Activated B cell treated with CpG ODN at 0.5 μM for 24 hours (primary cell): ENCODE results near the gene GGA1. TPM values are rescaled to one million over a fixed set of nuclear protein-coding genes. Genes with fewer than 3 reads are reported as not detected.

Experiments
- ATAC-seq: fragments of 200-7000 bp; cut with Tn5 transposase; one replicate; pipeline ENCODE4 v1.10.0; 2021; ENCODE audit warnings: low read depth, mild to moderate bottlenecking, moderate library complexity
- CTCF ChIA-PET: fragments of 350-600 bp; sonication (Branson Sonifier 250); formaldehyde crosslinking; loops from one replicate; lab custom pipeline; 2021; ENCODE audit warnings: antibody characterized with exemption; lab: Charles Lee
- POLR2A ChIA-PET: fragments of 350-600 bp; sonication (Branson Sonifier 250); formaldehyde crosslinking; loops from one replicate; lab custom pipeline; 2021; ENCODE audit warnings: antibody characterized with exemption; lab: Charles Lee
- DNase-seq: peaks from one replicate; pipeline ENCODE4 v3.0.0; 2022
- H3K27ac Mint-ChIP-seq: one replicate; pipeline ENCODE4 v1.8.0; 2020; ENCODE audit warnings: mixed read lengths
- H3K27me3 Mint-ChIP-seq: one replicate; pipeline ENCODE4 v1.8.0; 2021; ENCODE audit warnings: mixed read lengths
- H3K36me3 Mint-ChIP-seq: one replicate; pipeline ENCODE4 v1.8.0; 2021; ENCODE audit warnings: low read depth, mixed read lengths
- H3K4me1 Mint-ChIP-seq: one replicate; pipeline ENCODE4 v1.8.0; 2021; ENCODE audit warnings: mixed read lengths
- H3K4me3 Mint-ChIP-seq: one replicate; pipeline ENCODE4 v1.8.0; 2020; ENCODE audit warnings: mild to moderate bottlenecking, mixed read lengths
- H3K9me3 Mint-ChIP-seq: one replicate; pipeline ENCODE4 v1.8.0; 2020; ENCODE audit warnings: mixed read lengths
- intact Hi-C: fragments of 100-400 bp; cut with micrococcal nuclease; formaldehyde crosslinking; loops from one replicate; pipeline ENCODE4 v1.15.1; 2024
- total RNA-seq: library from RNA; stranded (reverse); gene quantifications from 2 replicates; pipeline ENCODE4 v1.2.3, GENCODE V29; 2022
- TF ChIP-seq, protein P1 (sequence below): fragments of 200-600 bp; IDR thresholded peaks from one replicate; pipeline ENCODE4 v1.8.0; 2022; ENCODE audit warnings: antibody characterized with exemption, mild to moderate bottlenecking

Gene GGA1
- total RNA-seq, 1 donor from 2014 or later = 126 TPM

DNA sequence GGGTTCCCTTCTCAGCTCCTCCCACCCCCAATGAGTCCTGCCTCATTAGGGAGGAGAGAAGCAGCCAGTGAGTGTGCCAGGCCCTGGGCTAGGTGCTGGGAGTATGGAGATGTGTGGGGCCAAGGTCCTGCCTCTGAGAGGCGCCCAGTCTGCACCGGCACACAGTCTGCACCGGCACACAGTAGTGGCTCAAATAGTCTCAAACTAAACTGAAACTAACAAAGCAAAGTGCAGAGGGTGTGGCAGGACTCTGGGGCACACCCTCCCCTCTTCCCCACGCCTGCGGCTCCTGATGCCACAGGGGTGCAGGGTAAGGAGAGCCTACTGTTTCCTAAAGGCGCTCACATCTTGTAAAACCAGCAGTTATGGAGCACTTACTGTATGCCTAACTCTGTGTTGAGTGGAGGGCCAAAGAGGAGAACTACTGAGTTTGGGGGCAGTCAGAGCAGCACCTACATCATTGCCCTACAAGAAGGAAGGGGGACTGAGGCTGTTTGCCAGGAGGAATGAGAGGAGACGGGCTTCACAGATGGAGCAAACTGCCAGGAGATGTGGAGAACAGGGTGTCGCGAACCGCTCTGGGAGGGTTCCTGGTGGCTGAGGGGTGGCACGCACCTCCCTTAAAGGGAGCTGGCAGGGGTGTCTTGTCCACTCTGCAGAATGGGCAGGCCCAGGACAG, 29.9 kb downstream of the GGA1 start:
- no peaks in the 10 kb centered on the region for H3K27me3 Mint-ChIP-seq
- H3K36me3 Mint-ChIP-seq = peaks cover 17% of the 10 kb centered on the region
- TF ChIP-seq, protein P1, sequence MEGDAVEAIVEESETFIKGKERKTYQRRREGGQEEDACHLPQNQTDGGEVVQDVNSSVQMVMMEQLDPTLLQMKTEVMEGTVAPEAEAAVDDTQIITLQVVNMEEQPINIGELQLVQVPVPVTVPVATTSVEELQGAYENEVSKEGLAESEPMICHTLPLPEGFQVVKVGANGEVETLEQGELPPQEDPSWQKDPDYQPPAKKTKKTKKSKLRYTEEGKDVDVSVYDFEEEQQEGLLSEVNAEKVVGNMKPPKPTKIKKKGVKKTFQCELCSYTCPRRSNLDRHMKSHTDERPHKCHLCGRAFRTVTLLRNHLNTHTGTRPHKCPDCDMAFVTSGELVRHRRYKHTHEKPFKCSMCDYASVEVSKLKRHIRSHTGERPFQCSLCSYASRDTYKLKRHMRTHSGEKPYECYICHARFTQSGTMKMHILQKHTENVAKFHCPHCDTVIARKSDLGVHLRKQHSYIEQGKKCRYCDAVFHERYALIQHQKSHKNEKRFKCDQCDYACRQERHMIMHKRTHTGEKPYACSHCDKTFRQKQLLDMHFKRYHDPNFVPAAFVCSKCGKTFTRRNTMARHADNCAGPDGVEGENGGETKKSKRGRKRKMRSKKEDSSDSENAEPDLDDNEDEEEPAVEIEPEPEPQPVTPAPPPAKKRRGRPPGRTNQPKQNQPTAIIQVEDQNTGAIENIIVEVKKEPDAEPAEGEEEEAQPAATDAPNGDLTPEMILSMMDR = no peak
- ChIA-PET CTCF (interaction anchor here (1.1 to 1.2 kb wide), 3 partner anchors 15 to 32 kb away, joined by 4 to 5 read pairs (median 4); partner anchors contain the start of gene GGA1), POLR2A (interaction anchor here (0.6 to 5.5 kb wide), 10 partner anchors 12 to 410 kb away, joined by 3 to 51 read pairs (median 4); partner anchors contain the start of genes GGA1, NOL12 and PDXP)
- intact Hi-C loops = loop anchor here (1.0 to 10.0 kb wide), 2 partner anchors 11 to 206 kb away; partner anchors contain the start of genes ANKRD54 and EIF3L
- peaks cover 72% of the 10 kb centered on the region for H3K4me1 Mint-ChIP-seq
- peak overlapping the region; percentile 65 for H3K27ac Mint-ChIP-seq
- H3K9me3 Mint-ChIP-seq = no peaks in the 10 kb centered on the region
- no peak for DNase-seq
- peak overlapping the region; percentile 95 for H3K4me3 Mint-ChIP-seq
- ATAC-seq = no peak

DNA sequence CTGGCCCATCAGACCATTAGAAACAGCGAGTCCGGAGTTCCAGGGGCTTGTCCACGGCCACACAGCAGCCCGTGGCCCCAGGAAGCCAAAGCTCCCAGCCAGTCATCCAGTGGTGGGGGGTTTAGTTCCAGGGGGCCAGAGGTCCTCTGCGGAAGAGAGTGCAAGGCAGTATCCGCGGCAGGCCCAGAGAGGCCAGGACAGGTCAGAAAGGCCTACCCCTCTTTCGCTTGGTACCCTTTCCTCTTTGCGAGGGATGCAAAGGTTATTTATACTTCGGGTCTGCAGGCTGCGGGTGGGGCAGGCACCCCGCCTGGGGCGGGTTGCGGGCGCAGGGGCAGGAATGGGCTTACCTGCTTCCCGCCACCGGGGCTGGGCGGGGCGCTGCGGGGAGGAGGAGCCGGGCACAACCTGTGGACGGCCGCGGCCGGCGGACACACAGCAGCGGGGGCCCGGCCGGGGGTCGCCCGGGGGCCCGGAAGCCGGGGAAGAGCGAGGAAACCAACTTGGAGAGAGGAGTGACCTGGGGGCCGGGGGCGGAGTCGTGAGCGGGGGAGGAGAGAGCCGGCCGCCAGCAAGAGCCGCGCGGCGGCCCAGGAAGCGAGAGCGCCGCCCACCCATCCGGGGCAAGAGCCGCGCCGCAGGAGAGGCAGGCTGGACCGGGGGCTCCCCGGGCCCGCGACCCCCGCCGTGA, 30.6 kb downstream of the GGA1 start, which contains the start of gene SH3BP1:
Gene SH3BP1, plus strand, starts transcription at position 600 of the 691 bp plus-strand sequence. CDS start 119 bp downstream, outside the sequence.
- ATAC-seq (peak; percentile 64), DNase-seq (peak; percentile 63)
- H3K9me3 Mint-ChIP-seq = no peaks in the 10 kb centered on the region
- intact Hi-C loops = loop anchor here (10.0 kb wide), 1 partner anchor 206 kb away; the partner anchor contains the start of genes ANKRD54 and EIF3L
- ChIA-PET CTCF (interaction anchor here (1.2 to 7.1 kb wide), 3 partner anchors 12 to 43 kb away, joined by 4 to 163 read pairs (median 90); partner anchors contain the start of genes GGA1 and NOL12), POLR2A (interaction anchor here (0.6 to 5.5 kb wide), 9 partner anchors 9 to 676 kb away, joined by 3 to 51 read pairs (median 4); partner anchors contain the start of genes GGA1, LGALS1 and PDXP)
- H3K27ac Mint-ChIP-seq = peak within 1 kb of the TSS; percentile 93
- TF ChIP-seq, protein P1 = no peak
- no peaks in the 10 kb centered on the region for H3K27me3 Mint-ChIP-seq
- H3K36me3 Mint-ChIP-seq = peaks cover 23% of the 10 kb centered on the region
- H3K4me1 Mint-ChIP-seq = peaks cover 69% of the 10 kb centered on the region
- H3K4me3 Mint-ChIP-seq = peak within 1 kb of the TSS; percentile 95

DNA sequence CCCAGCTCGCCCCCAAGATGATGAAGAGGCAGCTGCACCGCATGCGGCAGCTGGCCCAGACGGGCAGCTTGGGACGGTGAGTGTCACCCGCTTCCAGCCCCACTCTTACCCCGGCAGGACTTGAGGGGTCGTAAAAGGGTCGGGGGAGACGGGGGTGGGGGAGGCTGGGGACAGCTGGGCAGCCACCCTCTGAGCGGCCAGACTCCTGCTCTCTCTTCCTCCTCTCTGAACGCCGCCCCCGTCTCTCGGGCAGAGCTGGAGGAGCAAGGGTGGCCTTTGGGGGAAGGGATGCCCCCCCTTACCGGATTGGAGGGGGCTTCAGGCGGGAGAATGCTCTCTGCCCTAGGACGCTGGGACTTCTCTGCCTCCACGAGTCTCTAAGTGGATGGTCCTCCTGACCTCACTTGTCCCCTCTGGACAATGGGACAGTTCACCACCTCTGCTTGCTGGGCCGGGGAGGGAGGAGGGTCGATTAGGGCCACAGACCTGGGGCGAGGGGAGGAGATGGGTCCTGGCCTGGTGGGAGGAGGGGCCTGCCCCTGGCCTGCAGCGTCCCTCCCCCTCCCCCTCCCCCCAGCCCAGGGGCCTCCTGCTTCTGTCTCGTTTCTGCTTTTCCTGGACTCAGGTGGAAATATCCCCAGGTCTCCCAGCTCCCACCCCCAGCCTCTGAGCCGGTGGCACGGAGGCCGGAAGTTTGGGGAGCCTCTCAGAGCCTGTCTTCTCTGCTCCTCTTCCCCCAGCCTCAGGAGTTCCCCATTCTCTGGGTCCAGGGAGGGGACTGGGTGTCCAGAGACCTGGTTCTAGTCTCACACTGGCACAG, 31.3 kb downstream of the GGA1 start:
- ATAC-seq (peak; percentile 15), DNase-seq (no peak)
- H3K27me3 Mint-ChIP-seq = no peaks in the 10 kb centered on the region
- peaks cover 30% of the 10 kb centered on the region for H3K36me3 Mint-ChIP-seq
- CTCF ChIA-PET = interaction anchor here (1.0 to 7.1 kb wide), 4 partner anchors 13 to 43 kb away, joined by 3 to 163 read pairs (median 47); partner anchors contain the start of genes GGA1 and NOL12
- POLR2A ChIA-PET = interaction anchor here (0.6 to 5.5 kb wide), 9 partner anchors 8 to 676 kb away, joined by 3 to 51 read pairs (median 5); partner anchors contain the start of genes GGA1, LGALS1 and PDXP
- intact Hi-C loops = loop anchor here (10.0 kb wide), 1 partner anchor 205 kb away; the partner anchor contains the start of genes ANKRD54 and EIF3L
- H3K4me1 Mint-ChIP-seq = peaks cover 61% of the 10 kb centered on the region
- H3K4me3 Mint-ChIP-seq = peak overlapping the region; percentile 95
- H3K27ac Mint-ChIP-seq = peak overlapping the region; percentile 93
- H3K9me3 Mint-ChIP-seq = no peaks in the 10 kb centered on the region
- TF ChIP-seq, protein P1 = no peak

DNA sequence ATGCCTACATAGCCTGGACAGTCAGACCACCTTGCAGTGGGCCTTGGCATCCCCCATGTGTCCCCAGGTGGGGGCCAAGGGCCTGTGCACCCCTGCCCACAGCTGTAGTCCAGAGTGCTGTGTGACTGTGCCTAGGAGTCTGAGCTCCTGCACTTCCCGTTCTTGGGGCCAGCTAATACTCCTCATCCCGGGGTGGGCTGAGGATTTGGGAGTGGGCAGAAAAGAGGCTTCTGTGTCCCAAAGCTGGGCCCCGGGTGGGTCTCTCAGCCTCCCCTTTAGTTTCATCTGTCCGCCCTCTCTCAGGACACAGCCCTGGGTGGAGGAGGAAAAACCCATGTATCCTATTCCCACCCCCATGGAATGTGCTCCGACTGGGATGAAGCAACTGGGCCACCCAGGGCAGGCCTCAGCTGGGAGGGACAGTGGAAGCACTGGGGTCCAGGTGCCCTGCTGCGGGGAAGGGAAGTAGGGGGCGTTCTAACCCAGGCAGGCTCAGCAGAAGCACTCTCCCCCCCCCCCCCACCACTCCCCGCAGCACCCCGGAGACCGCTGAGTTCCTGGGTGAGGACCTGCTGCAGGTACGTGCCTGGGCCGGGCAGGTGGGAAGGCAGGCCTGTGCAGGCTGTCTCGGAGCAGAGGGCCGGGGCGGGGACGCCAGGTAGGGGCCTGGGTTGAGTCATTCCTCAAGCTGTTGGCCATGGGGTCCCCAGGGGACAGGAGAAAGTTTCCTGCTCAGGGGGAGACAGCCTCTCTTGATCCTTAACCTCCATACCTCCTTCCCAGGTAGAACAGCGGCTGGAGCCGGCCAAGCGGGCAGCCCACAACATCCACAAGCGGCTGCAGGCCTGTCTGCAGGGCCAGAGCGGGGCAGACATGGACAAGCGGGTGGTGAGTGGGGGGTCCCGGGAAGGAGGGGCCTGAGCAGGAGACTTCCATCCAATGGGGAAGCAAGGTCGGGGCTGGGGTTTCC, 32.2 kb downstream of the GGA1 start:
- ATAC-seq (no peak), DNase-seq (no peak)
- ChIA-PET POLR2A (interaction anchor here (0.6 to 5.5 kb wide), 10 partner anchors 9 to 45 kb away, joined by 3 to 55 read pairs (median 12); partner anchors contain the start of genes GGA1, LGALS1, NOL12 and PDXP), CTCF (interaction anchor here (1.0 to 7.1 kb wide), 10 partner anchors 14 to 42 kb away, joined by 3 to 163 read pairs (median 36); partner anchors contain the start of genes GGA1, LGALS1, NOL12 and PDXP)
- H3K27me3 Mint-ChIP-seq = no peaks in the 10 kb centered on the region
- H3K4me3 Mint-ChIP-seq = peak overlapping the region; percentile 95
- H3K4me1 Mint-ChIP-seq = peaks cover 55% of the 10 kb centered on the region
- peak overlapping the region; percentile 93 for H3K27ac Mint-ChIP-seq
- TF ChIP-seq, protein P1 = no peak
- intact Hi-C loops = no loop called here
- no peaks in the 10 kb centered on the region for H3K9me3 Mint-ChIP-seq
- peaks cover 39% of the 10 kb centered on the region for H3K36me3 Mint-ChIP-seq
